Mammary epithelial cell (primary cell): ENCODE data around the gene AKAP6.

Source experiments
- EZH2 ChIP-seq: IDR thresholded peaks from 2 replicates; pipeline ENCODE4 v1.6.1; 2012; ENCODE audit warnings: low read length, inconsistent platforms, borderline replicate concordance
- TF ChIP-seq, protein P1 (sequence below), 2 donors: IDR thresholded peaks in 1 of 2; conservative IDR thresholded peaks in 1 of 2; 2 replicates each; pipeline ENCODE4 v1.5.1; 2011 to 2012; ENCODE audit warnings: inconsistent platforms in 2 of 2, low read length in 2 of 2, mild to moderate bottlenecking in 2 of 2, control low read depth in 1 of 2, low read depth in 1 of 2; ENCODE audit not compliant: insufficient read depth in 1 of 2; ENCODE audit errors: extremely low read depth in 1 of 2

DNA sequence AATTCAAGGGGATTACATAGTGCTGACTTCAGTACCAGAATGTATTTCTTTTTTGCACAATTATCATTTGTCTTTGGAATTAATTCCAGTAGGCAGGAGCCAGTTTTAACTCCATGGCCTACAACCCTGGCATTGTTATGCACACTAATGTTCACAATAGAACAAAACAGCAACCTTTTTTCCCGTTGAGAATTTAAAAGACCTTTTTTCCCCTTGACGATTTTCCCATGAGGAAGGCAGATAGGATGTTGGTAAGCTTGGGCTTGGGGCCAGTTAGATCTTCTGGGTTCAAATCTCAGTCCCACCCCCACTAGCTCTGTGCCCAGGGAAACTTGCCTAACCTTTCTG, 13.7 kb downstream of the AKAP6 start:
- TF ChIP-seq, protein P1, sequence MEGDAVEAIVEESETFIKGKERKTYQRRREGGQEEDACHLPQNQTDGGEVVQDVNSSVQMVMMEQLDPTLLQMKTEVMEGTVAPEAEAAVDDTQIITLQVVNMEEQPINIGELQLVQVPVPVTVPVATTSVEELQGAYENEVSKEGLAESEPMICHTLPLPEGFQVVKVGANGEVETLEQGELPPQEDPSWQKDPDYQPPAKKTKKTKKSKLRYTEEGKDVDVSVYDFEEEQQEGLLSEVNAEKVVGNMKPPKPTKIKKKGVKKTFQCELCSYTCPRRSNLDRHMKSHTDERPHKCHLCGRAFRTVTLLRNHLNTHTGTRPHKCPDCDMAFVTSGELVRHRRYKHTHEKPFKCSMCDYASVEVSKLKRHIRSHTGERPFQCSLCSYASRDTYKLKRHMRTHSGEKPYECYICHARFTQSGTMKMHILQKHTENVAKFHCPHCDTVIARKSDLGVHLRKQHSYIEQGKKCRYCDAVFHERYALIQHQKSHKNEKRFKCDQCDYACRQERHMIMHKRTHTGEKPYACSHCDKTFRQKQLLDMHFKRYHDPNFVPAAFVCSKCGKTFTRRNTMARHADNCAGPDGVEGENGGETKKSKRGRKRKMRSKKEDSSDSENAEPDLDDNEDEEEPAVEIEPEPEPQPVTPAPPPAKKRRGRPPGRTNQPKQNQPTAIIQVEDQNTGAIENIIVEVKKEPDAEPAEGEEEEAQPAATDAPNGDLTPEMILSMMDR (conservative IDR thresholded peaks at IDR 0.05 in 1 of 2, IDR thresholded peaks at IDR 0.05 in 1 of 2; ENCODE audit: extremely low read depth in 1 of 2, insufficient read depth in 1 of 2, low read depth in 1 of 2, low read length in 2 of 2), result no peak
- no peak for TF ChIP-seq EZH2
